A673 (cell line): ENCODE data around the gene TSPAN14. TPM values are rescaled to one million over a fixed set of nuclear protein-coding genes. Genes with fewer than 3 reads are reported as not detected.

Source experiments
- BruUV-seq: library from RNA; stranded (reverse); fragments of 400-500 nt; replicated peaks from 2 replicates; lab custom pipeline; 2021; lab: Mats Ljungman, UMichigan
- CTCF ChIA-PET: fragments of 300-600 bp; sonication (Branson Sonifier 250); formaldehyde crosslinking; loops from one replicate; lab custom pipeline; 2022; ENCODE audit warnings: antibody characterized with exemption; lab: Charles Lee
- POLR2A ChIA-PET: fragments of 300-600 bp; sonication (Branson Sonifier 250); formaldehyde crosslinking; loops from one replicate; lab custom pipeline; 2022; ENCODE audit warnings: antibody characterized with exemption; ENCODE audit not compliant: low non-redundant PET; lab: Charles Lee
- DNase-seq: peaks from one replicate; pipeline ENCODE4 v3.0.0-alpha.2; 2015; ENCODE audit warnings: low spot score
- H3K27ac ChIP-seq: fragments of 200-600 bp; sonication (generic); 2 replicates; pipeline ENCODE4 v1.5.1; 2016; ENCODE audit warnings: mixed run types, low read depth, mild to moderate bottlenecking, mixed read lengths, antibody characterized with exemption, low read length; ENCODE audit not compliant: poor library complexity, severe bottlenecking
- H3K27me3 ChIP-seq: fragments of 200-600 bp; sonication (generic); replicated peaks from 2 replicates; pipeline ENCODE4 v1.6.1; 2017; ENCODE audit warnings: mixed run types, low read depth, mild to moderate bottlenecking, mixed read lengths, antibody characterized with exemption, low read length; ENCODE audit not compliant: insufficient read depth, poor library complexity
- H3K36me3 ChIP-seq: fragments of 200-600 bp; sonication (generic); 2 replicates; pipeline ENCODE4 v1.6.1; 2016; ENCODE audit warnings: mixed run types, mild to moderate bottlenecking, mixed read lengths, antibody characterized with exemption, low read length; ENCODE audit not compliant: insufficient read depth, poor library complexity, severe bottlenecking
- H3K4me1 ChIP-seq: fragments of 200-600 bp; sonication (generic); 2 replicates; pipeline ENCODE4 v1.6.1; 2017; ENCODE audit warnings: mixed run types, mild to moderate bottlenecking, mixed read lengths, antibody characterized with exemption, low read length; ENCODE audit not compliant: insufficient read depth, poor library complexity, severe bottlenecking
- H3K4me3 ChIP-seq: fragments of 200-600 bp; sonication (generic); 2 replicates; pipeline ENCODE4 v1.5.1; 2016; ENCODE audit warnings: low read depth, mixed run types, mild to moderate bottlenecking, mixed read lengths, low read length; ENCODE audit not compliant: poor library complexity, severe bottlenecking
- H3K9me3 ChIP-seq: fragments of 200-600 bp; sonication (generic); 2 replicates; pipeline ENCODE4 v1.6.1; 2016; ENCODE audit warnings: mixed run types, low read depth, mild to moderate bottlenecking, mixed read lengths, antibody characterized with exemption, low read length; ENCODE audit not compliant: poor library complexity, severe bottlenecking
- EZH2 ChIP-seq: fragments of 200-600 bp; sonication (generic); IDR thresholded peaks from 2 replicates; pipeline ENCODE4 v1.6.1; 2017; ENCODE audit warnings: borderline replicate concordance, low read depth, mild to moderate bottlenecking, mixed read lengths, antibody characterized with exemption, low read length; ENCODE audit not compliant: poor library complexity, severe bottlenecking
- intact Hi-C: fragments of 100-400 bp; cut with micrococcal nuclease; formaldehyde crosslinking; loops from one replicate; pipeline ENCODE4 v1.10.0; 2022; ENCODE audit not compliant: unreplicated experiment
- total RNA-seq: library from RNA; stranded (reverse); gene quantifications from 2 replicates; pipeline ENCODE4 v1.2.3, GENCODE V29; 2021
- TF ChIP-seq, protein P1 (sequence below): fragments of 300-800, 200-600 bp; sonication (generic); conservative IDR thresholded peaks from 2 replicates; pipeline ENCODE4 v1.5.1; 2017; ENCODE audit warnings: low read depth, mild to moderate bottlenecking, antibody characterized with exemption, low read length, moderate library complexity, mixed read lengths

TSPAN14 gene
- total RNA-seq, 1 experiment from 2014 or later = 50.4 TPM

DNA sequence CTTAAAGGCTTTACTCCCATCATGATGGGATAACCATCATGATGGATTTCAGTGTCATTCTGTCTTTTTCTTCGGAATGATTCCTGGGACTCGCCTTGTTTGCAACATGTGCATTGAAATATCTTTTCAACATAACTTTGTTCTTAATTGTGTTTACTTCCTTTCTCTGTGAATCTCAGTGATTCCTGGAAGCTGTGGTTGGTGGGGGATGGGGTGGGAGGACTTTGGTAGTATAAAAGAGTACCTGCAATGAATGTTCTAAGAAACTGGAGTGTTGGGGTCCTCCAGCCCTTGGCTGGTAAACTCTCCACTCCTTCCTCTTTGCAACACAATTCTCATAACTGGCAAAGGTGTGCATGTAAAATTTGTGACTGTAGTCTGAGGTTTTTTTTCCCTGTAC, 72.1 kb downstream of the TSPAN14 start:
- ChIA-PET CTCF (no interaction called here), POLR2A (no interaction called here)
- Histone ChIP-seq H3K27me3 (no peaks in the 10 kb centered on the region), H3K4me1 (no peaks in the 10 kb centered on the region), H3K27ac (no peak overlapping the region), H3K4me3 (no peak overlapping the region), H3K9me3 (no peaks in the 10 kb centered on the region), H3K36me3 (no peaks in the 10 kb centered on the region)
- TF ChIP-seq, protein P1, sequence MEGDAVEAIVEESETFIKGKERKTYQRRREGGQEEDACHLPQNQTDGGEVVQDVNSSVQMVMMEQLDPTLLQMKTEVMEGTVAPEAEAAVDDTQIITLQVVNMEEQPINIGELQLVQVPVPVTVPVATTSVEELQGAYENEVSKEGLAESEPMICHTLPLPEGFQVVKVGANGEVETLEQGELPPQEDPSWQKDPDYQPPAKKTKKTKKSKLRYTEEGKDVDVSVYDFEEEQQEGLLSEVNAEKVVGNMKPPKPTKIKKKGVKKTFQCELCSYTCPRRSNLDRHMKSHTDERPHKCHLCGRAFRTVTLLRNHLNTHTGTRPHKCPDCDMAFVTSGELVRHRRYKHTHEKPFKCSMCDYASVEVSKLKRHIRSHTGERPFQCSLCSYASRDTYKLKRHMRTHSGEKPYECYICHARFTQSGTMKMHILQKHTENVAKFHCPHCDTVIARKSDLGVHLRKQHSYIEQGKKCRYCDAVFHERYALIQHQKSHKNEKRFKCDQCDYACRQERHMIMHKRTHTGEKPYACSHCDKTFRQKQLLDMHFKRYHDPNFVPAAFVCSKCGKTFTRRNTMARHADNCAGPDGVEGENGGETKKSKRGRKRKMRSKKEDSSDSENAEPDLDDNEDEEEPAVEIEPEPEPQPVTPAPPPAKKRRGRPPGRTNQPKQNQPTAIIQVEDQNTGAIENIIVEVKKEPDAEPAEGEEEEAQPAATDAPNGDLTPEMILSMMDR = no peak
- no peak for TF ChIP-seq EZH2
- no TSS peak for BruUV-seq
- DNase-seq = no peak
- intact Hi-C loops = no loop called here

DNA sequence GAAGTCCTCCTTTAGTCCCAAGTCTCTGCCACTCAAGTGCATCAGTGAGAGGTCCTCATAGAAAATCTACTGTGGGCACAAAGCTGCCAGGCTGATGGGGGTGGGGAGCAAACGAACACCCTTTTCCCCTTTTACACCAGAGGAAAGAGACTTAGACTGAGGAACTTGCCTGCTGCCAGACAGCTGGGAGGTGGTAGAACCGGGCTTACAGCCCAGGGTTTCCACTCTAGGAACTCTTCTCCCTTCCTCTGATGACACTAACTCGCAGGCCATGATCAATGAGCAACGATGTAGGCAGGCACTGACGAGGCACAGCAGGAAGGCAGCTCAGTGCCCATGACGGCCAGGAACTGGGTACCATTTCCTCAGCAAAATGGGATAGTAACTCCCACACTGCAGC, 72.6 kb downstream of the TSPAN14 start:
- CTCF ChIA-PET = no interaction called here

GRCh38 chr10:80528185-80528700, 74.1 kb downstream of the TSPAN14 start:
- POLR2A ChIA-PET = no interaction called here
- no peaks in the 10 kb centered on the region for H3K27me3 ChIP-seq
- no peaks in the 10 kb centered on the region for H3K36me3 ChIP-seq
- no peak overlapping the region for H3K27ac ChIP-seq
- H3K4me1 ChIP-seq = no peaks in the 10 kb centered on the region
- intact Hi-C loops = no loop called here
- TF ChIP-seq EZH2 = no peak
- TF ChIP-seq, protein P1 = no peak
- H3K4me3 ChIP-seq = no peak overlapping the region
- no TSS peak for BruUV-seq
- DNase-seq = no peak
- no peaks in the 10 kb centered on the region for H3K9me3 ChIP-seq
- CTCF ChIA-PET = no interaction called here

More for the DNA sequence above, 72.6 kb downstream of the TSPAN14 start:
- no peak for TF ChIP-seq EZH2
- TF ChIP-seq, protein P1 = no peak
- H3K27me3 ChIP-seq = no peaks in the 10 kb centered on the region
- H3K36me3 ChIP-seq = no peaks in the 10 kb centered on the region
- DNase-seq = no peak
- no peaks in the 10 kb centered on the region for H3K9me3 ChIP-seq
- intact Hi-C loops = no loop called here
- H3K27ac ChIP-seq = no peak overlapping the region
- no peaks in the 10 kb centered on the region for H3K4me1 ChIP-seq
- no TSS peak for BruUV-seq
- no peak overlapping the region for H3K4me3 ChIP-seq
- POLR2A ChIA-PET = no interaction called here
